Body of pancreas (tissue), 4 donors: ENCODE results near the gene DLGAP1. TPM values are rescaled to one million over a fixed set of nuclear protein-coding genes. Genes with fewer than 3 reads are reported as not detected.

Source experiments
- ATAC-seq: fragments of 150-250 bp; one replicate; pipeline ENCODE4 v1.9.1; 2016
- DNase-seq, 4 donors: peaks; one replicate each; pipeline ENCODE4 v3.0.0-alpha.2; 2019
- H3K27ac ChIP-seq, 4 donors: fragments of 200-600 bp; sonication (generic); 1 replicate in 3 of 4; 2 replicates in 1 of 4; pipeline versions ENCODE4 v1.5.1 to v1.6.1; 2016 to 2019; ENCODE audit warnings: mild to moderate bottlenecking in 1 of 4, mixed read lengths in 1 of 4, moderate library complexity in 1 of 4
- H3K27me3 ChIP-seq, 2 donors: fragments of 200-600 bp; sonication (generic); one replicate each; pipeline ENCODE4 v1.6.0; 2016; ENCODE audit warnings: mild to moderate bottlenecking in 1 of 2
- H3K36me3 ChIP-seq, 2 donors: fragments of 200-600 bp; sonication (generic); replicated peaks in 1 of 2; 2 replicates each; pipeline ENCODE4 v1.5.1; 2016; ENCODE audit warnings: low read depth in 2 of 2; ENCODE audit not compliant: insufficient read depth in 1 of 2
- H3K4me1 ChIP-seq: fragments of 200-600 bp; sonication (generic); one replicate; pipeline ENCODE4 v1.6.0; 2016
- H3K4me3 ChIP-seq, 2 donors: fragments of 200-600 bp; sonication (generic); 1 replicate in 1 of 2; 2 replicates in 1 of 2; pipeline ENCODE4 v1.5.1; 2016 to 2019
- H3K9me3 ChIP-seq, 3 donors: fragments of 200-600 bp; sonication (generic); 1 replicate in 2 of 3; 2 replicates in 1 of 3; pipeline ENCODE4 v1.5.1; 2016
- CTCF ChIP-seq, 7 experiments: fragments of 450-650 bp in 4 of 7; fragments of 200-600 bp in 3 of 7; sonication (generic) in 3 of 7; IDR thresholded peaks; one replicate each; pipeline ENCODE4 v1.5.1; 2016 to 2019; ENCODE audit warnings: antibody characterized with exemption in 7 of 7
- POLR2A ChIP-seq, 3 donors: fragments of 450-650 bp; IDR thresholded peaks; one replicate each; pipeline ENCODE4 v1.6.1; 2016; ENCODE audit warnings: antibody characterized with exemption in 3 of 3, mild to moderate bottlenecking in 2 of 3
- WGBS, 2 donors: methylation state at CpG; one replicate each; pipeline ENCODE4 v1.1.5; 2017; 5-methylcytosine and 5-hydroxymethylcytosine counted together
- intact Hi-C: fragments of 100-400 bp; cut with DNase I; formaldehyde crosslinking; loops from one replicate; pipeline ENCODE4 v1.15.1; 2023
- total RNA-seq, 2 donors: library from RNA; depleted of rRNA; stranded (reverse); fragments of >200 nt; gene quantifications; one replicate each; pipeline ENCODE4 v1.1.0, GENCODE V29; 2016

Gene DLGAP1
- total RNA-seq, 2 donors from 2014 or later, result 0.52 to 7.9 TPM

GRCh38 chr18:3777122-3777521 lies 678.0 kb downstream of the DLGAP1 start:
- no peak for ATAC-seq
- H3K4me1 ChIP-seq, result peaks cover 23% of the 10 kb centered on the region
- TF ChIP-seq CTCF (IDR thresholded peaks at IDR 0.05) (no peak), POLR2A (IDR thresholded peaks at IDR 0.05) (no peak)
- 89 to 97% methylated on average over 5 of the region's 5 CpGs for WGBS, 2 donors
- no peak overlapping the region for H3K4me3 ChIP-seq
- no peaks in the 10 kb centered on the region for H3K27me3 ChIP-seq
- no peak overlapping the region for H3K27ac ChIP-seq
- no peak for DNase-seq
- H3K36me3 ChIP-seq, result no peaks in the 10 kb centered on the region
- intact Hi-C loops, result no loop called here
- no peaks in the 10 kb centered on the region for H3K9me3 ChIP-seq

- H3K4me1 ChIP-seq, result peaks cover 33% of the 10 kb centered on the region
- H3K27ac ChIP-seq, result no peak overlapping the region
- TF ChIP-seq POLR2A (IDR thresholded peaks at IDR 0.05) (no peak), CTCF (IDR thresholded peaks at IDR 0.05) (no peak)
- intact Hi-C loops, result no loop called here
- no peaks in the 10 kb centered on the region for H3K9me3 ChIP-seq
- H3K36me3 ChIP-seq, result no peaks in the 10 kb centered on the region
- H3K4me3 ChIP-seq, result no peak overlapping the region
- DNase-seq (no peak), ATAC-seq (no peak)
- WGBS, 2 donors, result 80 to 93% methylated on average over 5 of the region's 5 CpGs
- H3K27me3 ChIP-seq, result no peaks in the 10 kb centered on the region
These were observed 679.1 kb downstream of the DLGAP1 start for GRCh38 chr18:3775996-3776395.

- ATAC-seq, result peak; percentile 68
- Histone ChIP-seq H3K36me3 (no peaks in the 10 kb centered on the region), H3K4me3 (no peak overlapping the region), H3K27me3 (no peaks in the 10 kb centered on the region), H3K4me1 (peaks cover 39% of the 10 kb centered on the region), H3K9me3 (no peaks in the 10 kb centered on the region), H3K27ac (peak overlapping the region in 3 of 4 donors; percentile 28 to 62 (median 45))
- intact Hi-C loops, result loop anchor here (5.0 kb wide), 1 partner anchor 94 kb away; no protein-coding TSS in a partner anchor
- TF ChIP-seq POLR2A (IDR thresholded peaks at IDR 0.05) (no peak), CTCF (IDR thresholded peaks at IDR 0.05) (peak in 5 of 7 experiments; percentile 18 to 53 (median 46))
- 15 to 16% methylated on average over 1 of the region's 1 CpG for WGBS, 2 donors
- DNase-seq, result peak in 2 of 4 donors; percentile 15 to 48
These were observed 681.8 kb downstream of the DLGAP1 start for GRCh38 chr18:3773303-3773702.

- DNase-seq, result peak; percentile 86 to 91 (median 89)
- 1% methylated on average over 18 to 40 of the region's 40 CpGs for WGBS, 2 donors
These were observed 683.8 kb downstream of the DLGAP1 start for GRCh38 chr18:3771121-3771971.

More at GRCh38 chr18:3771121-3771971, 683.8 kb downstream of the DLGAP1 start:
- Histone ChIP-seq H3K36me3 (no peaks in the 10 kb centered on the region), H3K9me3 (no peaks in the 10 kb centered on the region), H3K4me1 (peaks cover 39% of the 10 kb centered on the region), H3K27me3 (no peaks in the 10 kb centered on the region), H3K27ac (peak overlapping the region in 3 of 4 donors; percentile 45 to 77 (median 58)), H3K4me3 (no peak overlapping the region)
- intact Hi-C loops, result loop anchor here (5.0 kb wide), 1 partner anchor 96 kb away; no protein-coding TSS in a partner anchor
- TF ChIP-seq CTCF (IDR thresholded peaks at IDR 0.05), result peak; percentile 93 to 98 (median 96)
- peak in 1 of 3 donors; percentile 8 for TF ChIP-seq POLR2A (IDR thresholded peaks at IDR 0.05)
- peak; percentile 94 for ATAC-seq
